ENCODE results near the gene RAF1.

- TF ChIP-seq CTCF (IDR thresholded peaks at IDR 0.05) (no peak), NR2C2 (CRISPR knock-in tag; IDR thresholded peaks at IDR 0.05) (no peak), ZBTB43 (CRISPR knock-in tag; IDR thresholded peaks at IDR 0.05) (no peak)
Observed at GRCh38 chr3:12630292-12630691, 33.6 kb downstream of the RAF1 start.
